Measurements from ENCODE around the gene CLEC4D. TPM values are rescaled to one million over a fixed set of nuclear protein-coding genes. Genes with fewer than 3 reads are reported as not detected.

The CLEC4D gene
- total RNA-seq, 2 donors from 2014 or later, result 0.63 TPM; not detected in 1

DNA sequence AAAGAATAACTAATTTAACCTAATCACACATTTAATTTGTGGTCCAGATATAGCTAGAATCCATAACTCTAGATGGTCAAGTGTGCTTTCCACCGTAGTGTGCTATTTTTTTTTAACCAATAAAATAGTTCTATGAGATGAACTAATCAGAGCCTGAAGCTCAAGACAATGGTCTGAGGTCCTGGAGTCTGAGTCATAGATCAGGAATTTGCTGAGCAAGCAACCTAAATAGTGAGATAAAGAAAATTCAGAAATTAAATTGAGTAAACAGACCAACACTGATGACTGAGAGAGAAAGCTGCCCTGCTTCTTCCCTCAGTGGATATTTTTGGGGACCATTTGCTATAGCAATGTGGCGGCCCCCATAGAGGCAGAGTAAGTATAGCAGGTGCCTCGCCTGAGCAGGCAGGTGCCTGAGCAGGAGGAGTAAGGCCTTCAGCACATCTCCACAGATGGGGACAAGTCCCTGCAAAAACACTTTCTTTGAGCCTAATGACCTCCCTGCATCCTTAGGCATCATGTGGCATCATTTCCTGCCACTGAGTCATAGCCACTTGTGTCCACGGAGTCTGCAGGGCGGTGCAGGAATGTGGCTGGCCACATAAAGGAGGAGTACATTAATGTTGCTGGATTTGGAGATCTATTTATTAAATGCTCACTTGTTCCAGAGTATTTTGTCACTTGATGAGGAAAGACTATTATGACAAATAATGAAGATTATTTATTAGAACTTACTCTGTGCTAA is 41.3 kb downstream of the CLEC4D start:
- TF ChIP-seq, protein P1, sequence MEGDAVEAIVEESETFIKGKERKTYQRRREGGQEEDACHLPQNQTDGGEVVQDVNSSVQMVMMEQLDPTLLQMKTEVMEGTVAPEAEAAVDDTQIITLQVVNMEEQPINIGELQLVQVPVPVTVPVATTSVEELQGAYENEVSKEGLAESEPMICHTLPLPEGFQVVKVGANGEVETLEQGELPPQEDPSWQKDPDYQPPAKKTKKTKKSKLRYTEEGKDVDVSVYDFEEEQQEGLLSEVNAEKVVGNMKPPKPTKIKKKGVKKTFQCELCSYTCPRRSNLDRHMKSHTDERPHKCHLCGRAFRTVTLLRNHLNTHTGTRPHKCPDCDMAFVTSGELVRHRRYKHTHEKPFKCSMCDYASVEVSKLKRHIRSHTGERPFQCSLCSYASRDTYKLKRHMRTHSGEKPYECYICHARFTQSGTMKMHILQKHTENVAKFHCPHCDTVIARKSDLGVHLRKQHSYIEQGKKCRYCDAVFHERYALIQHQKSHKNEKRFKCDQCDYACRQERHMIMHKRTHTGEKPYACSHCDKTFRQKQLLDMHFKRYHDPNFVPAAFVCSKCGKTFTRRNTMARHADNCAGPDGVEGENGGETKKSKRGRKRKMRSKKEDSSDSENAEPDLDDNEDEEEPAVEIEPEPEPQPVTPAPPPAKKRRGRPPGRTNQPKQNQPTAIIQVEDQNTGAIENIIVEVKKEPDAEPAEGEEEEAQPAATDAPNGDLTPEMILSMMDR (IDR thresholded peaks at IDR 0.05), result no peak
- H3K27ac ChIP-seq, result no peak overlapping the region
- no peaks in the 10 kb centered on the region for H3K36me3 ChIP-seq
- no peaks in the 10 kb centered on the region for H3K9me3 ChIP-seq
- H3K4me1 ChIP-seq, result no peaks in the 10 kb centered on the region
- H3K27me3 ChIP-seq, result no peaks in the 10 kb centered on the region
- no peak for DNase-seq (ENCODE audit: low spot score)
- no peak overlapping the region for H3K4me3 ChIP-seq

DNA sequence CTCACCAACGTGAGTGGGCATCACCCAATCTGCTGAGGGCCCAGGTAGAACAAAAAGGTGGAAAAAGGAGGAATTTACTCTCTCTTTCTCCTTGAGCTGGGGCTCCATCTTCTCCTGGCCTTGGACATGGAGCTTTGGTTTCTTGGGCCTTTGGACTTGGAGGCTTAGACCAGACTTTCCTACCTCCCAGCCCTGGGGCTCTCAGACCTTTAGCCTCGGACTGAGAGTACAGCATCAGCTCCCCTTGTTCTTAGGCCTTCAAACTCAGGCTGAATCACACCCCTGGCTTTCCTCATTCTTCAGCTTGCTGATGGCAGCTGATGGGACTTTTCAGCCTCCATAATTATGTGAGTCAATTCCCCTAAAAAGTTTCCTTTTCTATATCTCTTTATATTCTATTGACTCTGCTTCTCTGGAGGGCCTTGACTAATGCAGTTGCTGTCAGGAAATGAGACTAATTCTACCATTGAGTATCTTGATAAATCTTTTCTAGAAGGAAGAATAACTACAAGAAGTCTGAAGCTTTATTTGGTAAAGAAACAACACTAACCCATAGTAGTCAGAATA is 43.3 kb downstream of the CLEC4D start:
- H3K4me3 ChIP-seq, result no peak overlapping the region
- H3K4me1 ChIP-seq, result no peaks in the 10 kb centered on the region
- TF ChIP-seq, protein P1 (IDR thresholded peaks at IDR 0.05), result no peak
- H3K9me3 ChIP-seq, result no peaks in the 10 kb centered on the region
- H3K36me3 ChIP-seq, result no peaks in the 10 kb centered on the region
- no peak for DNase-seq (ENCODE audit: low spot score)
- H3K27me3 ChIP-seq, result no peaks in the 10 kb centered on the region
- no peak overlapping the region for H3K27ac ChIP-seq

DNA sequence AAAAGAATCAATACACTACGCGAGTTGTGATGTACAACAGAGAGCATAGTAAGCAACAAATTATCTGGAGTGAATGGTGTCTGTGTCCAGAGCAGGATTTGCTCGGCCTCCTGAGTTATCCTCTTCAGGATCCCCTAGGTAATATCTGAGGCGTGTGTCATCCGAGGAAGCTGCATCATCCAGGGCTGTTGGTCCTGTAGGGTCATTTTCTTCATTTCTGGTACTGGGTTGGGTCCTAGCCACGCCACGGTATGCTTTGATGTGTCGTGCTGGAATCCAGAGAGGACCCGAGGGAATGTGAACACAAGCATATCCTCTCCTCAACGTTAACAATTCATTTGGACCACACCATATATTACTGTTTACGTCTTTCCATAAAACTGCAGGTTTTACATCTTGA is 46.4 kb downstream of the CLEC4D start:
- Histone ChIP-seq H3K4me3 (no peak overlapping the region), H3K36me3 (no peaks in the 10 kb centered on the region), H3K27ac (no peak overlapping the region), H3K4me1 (no peaks in the 10 kb centered on the region), H3K9me3 (peaks cover 0 to 13% of the 10 kb centered on the region in 2 donors), H3K27me3 (no peaks in the 10 kb centered on the region)
- no peak for DNase-seq (ENCODE audit: low spot score)
- TF ChIP-seq, protein P1 (IDR thresholded peaks at IDR 0.05), result no peak

DNA sequence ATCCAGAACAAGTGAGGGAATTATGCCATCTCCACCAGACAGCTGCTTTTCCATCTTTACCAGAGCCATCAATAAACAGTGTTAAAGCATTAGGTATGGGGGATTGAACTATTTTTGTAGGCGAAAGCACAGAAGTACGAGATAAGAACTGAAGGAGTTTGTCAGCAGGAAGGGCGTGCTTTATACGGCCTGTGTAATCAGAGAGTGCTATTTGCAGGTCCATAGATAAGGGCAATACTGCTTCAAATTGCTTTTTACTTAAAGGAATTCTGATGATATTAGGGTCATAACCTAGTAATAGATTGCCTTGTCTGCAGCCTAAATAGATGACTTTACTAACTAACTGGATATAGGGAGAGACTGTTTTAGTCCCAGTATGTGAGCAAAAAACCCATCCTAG is 47.7 kb downstream of the CLEC4D start:
- Histone ChIP-seq H3K4me3 (no peak overlapping the region), H3K27me3 (no peaks in the 10 kb centered on the region), H3K36me3 (no peaks in the 10 kb centered on the region), H3K27ac (no peak overlapping the region), H3K9me3 (peaks cover 0 to 13% of the 10 kb centered on the region in 2 donors), H3K4me1 (no peaks in the 10 kb centered on the region)
- DNase-seq (ENCODE audit: low spot score), result no peak
- TF ChIP-seq, protein P1 (IDR thresholded peaks at IDR 0.05), result no peak

DNA sequence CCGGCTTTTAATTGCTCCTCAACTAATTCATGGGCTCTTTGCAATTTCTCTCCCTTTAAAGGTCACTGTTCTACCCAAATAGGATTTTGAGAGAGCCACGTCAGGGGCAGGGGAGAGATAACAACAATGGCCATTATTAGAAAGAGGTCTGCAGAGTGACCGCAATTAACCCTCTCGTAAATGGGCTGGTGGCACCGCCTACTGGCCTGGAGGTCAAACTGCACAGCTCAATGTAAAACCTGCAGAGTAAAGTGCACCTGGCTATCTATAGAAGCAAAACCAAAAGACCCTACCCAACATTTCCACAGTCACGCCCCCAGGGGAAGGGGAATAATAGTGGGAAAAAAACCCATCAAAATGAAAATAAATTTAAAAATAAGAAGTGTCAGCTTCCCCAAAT is 49.0 kb downstream of the CLEC4D start:
- H3K27me3 ChIP-seq, result no peaks in the 10 kb centered on the region
- H3K9me3 ChIP-seq, result peaks cover 0 to 13% of the 10 kb centered on the region in 2 donors
- no peaks in the 10 kb centered on the region for H3K4me1 ChIP-seq
- no peak for DNase-seq (ENCODE audit: low spot score)
- H3K27ac ChIP-seq, result no peak overlapping the region
- H3K36me3 ChIP-seq, result no peaks in the 10 kb centered on the region
- TF ChIP-seq, protein P1 (IDR thresholded peaks at IDR 0.05), result no peak
- no peak overlapping the region for H3K4me3 ChIP-seq

All from right atrium auricular region (tissue), 2 donors.